A549 treated with CORT108297 at 1 μM for 4 hours (cell line): ENCODE results near the gene PDCD10. TPM values are rescaled to one million over a fixed set of nuclear protein-coding genes. Genes with fewer than 3 reads are reported as not detected.

Experiments
- total RNA-seq: library from RNA; stranded (reverse); fragments of 200-300 nt; extraction: Qiagen RNA extraction; gene quantifications from 5 replicates; pipeline ENCODE4 v1.2.3, GENCODE V29; 2022

PDCD10 gene
- total RNA-seq = 51.2 to 69.2 TPM (median 55.9 TPM) in 5 replicates

DNA sequence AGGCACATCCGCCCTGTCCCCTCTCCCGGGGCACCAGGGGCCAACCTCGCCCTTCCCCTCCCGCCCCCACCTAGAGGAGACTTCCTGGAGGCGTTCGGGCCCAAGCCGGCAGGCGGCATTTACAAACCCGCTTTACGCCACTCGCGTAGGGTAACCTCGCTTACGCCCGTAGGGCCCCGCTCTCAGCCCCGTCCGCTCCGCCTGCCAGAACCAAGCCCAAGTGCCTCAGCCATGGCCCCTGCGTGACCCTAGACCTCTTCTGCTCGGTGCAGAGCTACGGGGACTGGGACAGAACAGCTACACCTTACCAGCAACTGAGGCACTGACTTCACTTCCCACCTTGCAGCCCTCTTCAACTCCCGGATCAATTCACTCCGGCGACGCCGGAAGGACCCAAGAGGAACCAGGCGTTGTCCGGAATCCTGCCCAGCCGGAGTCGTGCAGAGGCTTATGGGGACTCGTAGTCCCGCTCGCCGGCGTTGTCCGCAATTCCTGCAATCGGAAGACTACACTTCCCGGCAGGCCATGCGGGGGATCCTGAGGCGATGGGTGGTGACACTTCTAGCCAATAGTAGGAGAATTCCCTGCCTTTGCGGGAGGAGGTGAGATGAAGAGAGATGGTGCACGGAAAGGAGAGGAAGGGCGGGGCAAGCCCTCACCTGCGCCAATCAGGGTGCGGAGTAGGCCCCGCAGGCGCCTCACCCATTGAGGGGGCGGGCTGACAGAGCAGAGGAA lies at the start of gene PDCD10:
TSS of gene PDCD10 (minus strand) at position 395 of the 735 bp plus-strand sequence. CDS start 14,735 bp downstream, outside the sequence.

DNA sequence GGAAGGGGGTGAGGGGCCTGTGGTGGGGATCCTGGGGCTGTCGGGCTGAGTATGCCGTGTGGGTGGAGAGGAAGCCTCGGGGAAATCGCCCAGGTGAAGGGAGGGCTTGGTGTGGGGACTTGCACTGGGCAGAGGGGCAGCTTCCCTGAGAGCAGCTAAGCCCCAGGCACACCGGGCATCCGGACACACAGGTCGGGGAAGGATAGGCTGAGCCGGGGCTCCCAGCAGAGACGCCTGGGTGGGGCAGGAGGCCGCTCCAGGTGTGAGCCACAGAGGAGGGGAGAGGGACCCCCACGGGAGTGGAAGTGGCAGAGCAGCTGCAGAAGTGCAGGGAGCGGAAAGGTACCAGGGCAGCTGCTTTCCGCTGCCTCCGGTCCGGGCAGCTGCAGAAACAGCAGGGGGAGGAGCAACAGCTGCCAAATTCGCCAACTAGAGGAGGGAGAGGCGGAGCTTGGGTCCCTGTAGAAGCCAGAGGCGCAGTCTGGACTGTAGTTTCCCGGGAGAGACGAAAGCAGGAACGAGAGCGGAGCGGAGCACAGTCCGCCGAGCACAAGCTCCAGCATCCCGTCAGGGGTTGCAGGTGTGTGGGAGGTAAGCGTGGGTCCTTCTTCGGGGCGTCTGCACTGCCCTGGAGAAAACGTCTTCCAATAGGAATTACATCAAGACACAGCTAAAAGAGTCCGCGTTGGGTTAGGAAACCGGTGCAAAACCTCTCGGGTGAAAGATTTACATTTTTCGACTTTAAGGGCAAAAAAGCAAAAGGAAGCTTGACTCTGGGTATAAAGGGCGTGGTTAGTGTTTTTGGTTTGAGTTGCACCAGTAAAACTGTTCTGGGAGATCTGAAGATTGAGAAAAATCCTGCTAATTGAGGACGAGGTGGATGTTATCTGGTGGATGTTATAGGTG lies 794 bp upstream of the PDCD10 start, which contains the start of gene SERPINI1:
TSS of gene SERPINI1 (plus strand) at position 489 of the 906 bp plus-strand sequence. CDS start 53,408 bp downstream, outside the sequence.

DNA sequence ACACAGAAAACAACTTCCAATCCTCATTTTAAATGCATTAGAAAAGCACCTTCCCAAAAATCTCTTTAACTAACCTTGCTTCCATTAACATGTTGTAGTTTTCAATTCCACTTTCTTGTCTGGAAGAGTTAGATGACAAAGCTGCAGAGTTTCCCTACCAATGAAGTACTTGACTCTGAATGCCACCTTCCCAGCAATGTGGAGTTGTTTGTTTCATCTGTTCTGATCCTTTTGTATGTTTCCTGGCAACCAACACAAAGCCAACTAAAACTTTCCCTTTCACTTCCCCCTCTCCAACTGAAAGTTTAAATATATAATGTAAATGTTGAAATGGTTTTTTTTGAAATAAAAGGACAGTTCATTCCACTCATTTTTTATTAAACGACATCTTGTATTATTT lies 80.9 kb downstream of the PDCD10 start, which contains the start of gene WDR49:
TSS of gene WDR49 (minus strand) at position 183 of the 400 bp plus-strand sequence. CDS start 517 bp downstream, outside the sequence.

Other genes starting within 250 kb of the PDCD10 start
- not detected in 5 replicates for gene WDR49, start 81.0 kb downstream of the PDCD10 start, total RNA-seq
- 2.1 to 3.3 TPM (median 2.5 TPM) in 5 replicates for gene SERPINI1, start 829 bp upstream of the PDCD10 start, total RNA-seq